Loucy (cell line): ENCODE data around the gene TSPO2.

ENCODE experiments used
- H2AFZ ChIP-seq: fragments of 200-600 bp; sonication (generic); 2 replicates; pipeline ENCODE4 v1.6.0; 2016; ENCODE audit warnings: antibody characterized with exemption, mild to moderate bottlenecking, low read length, moderate library complexity
- H3F3A ChIP-seq: fragments of 200-600 bp; 2 replicates; pipeline ENCODE4 v1.6.0; 2016; ENCODE audit warnings: antibody characterized with exemption, low read depth, mild to moderate bottlenecking
- H3K27me3 ChIP-seq: fragments of 200-600 bp; sonication (generic); 2 replicates; pipeline ENCODE4 v1.6.1; 2014; ENCODE audit warnings: low read length, mild to moderate bottlenecking; ENCODE audit not compliant: insufficient read depth, poor library complexity, severe bottlenecking
- H3K36me3 ChIP-seq: fragments of 200-600 bp; sonication (generic); 2 replicates; pipeline ENCODE4 v1.6.1; 2016; ENCODE audit warnings: low read length; ENCODE audit not compliant: insufficient read depth
- H3K4me1 ChIP-seq: fragments of 200-600 bp; sonication (generic); 2 replicates; pipeline ENCODE4 v1.5.1; 2014; ENCODE audit warnings: low read length, mild to moderate bottlenecking; ENCODE audit not compliant: insufficient read depth, poor library complexity, severe bottlenecking
- H3K4me2 ChIP-seq: fragments of 200-600 bp; sonication (generic); 2 replicates; pipeline ENCODE4 v1.6.0; 2014; ENCODE audit warnings: antibody characterized with exemption, low read length, low read depth, mild to moderate bottlenecking; ENCODE audit not compliant: poor library complexity, severe bottlenecking
- H3K4me3 ChIP-seq: fragments of 200-600 bp; sonication (generic); 2 replicates; pipeline ENCODE4 v1.5.1; 2014; ENCODE audit warnings: low read length, mild to moderate bottlenecking, mixed read lengths; ENCODE audit not compliant: poor library complexity, severe bottlenecking
- H3K79me2 ChIP-seq: fragments of 200-600 bp; sonication (generic); 2 replicates; pipeline ENCODE4 v1.6.1; 2014; ENCODE audit warnings: low read length; ENCODE audit not compliant: insufficient read depth
- H3K9ac ChIP-seq: fragments of 200-600 bp; sonication (generic); 2 replicates; pipeline ENCODE4 v1.6.0; 2014; ENCODE audit warnings: mild to moderate bottlenecking, low read depth, low read length, moderate library complexity; ENCODE audit not compliant: poor library complexity, severe bottlenecking
- H3K9me2 ChIP-seq: fragments of 200-600 bp; sonication (generic); replicated peaks from 2 replicates; pipeline ENCODE4 v1.6.1; 2016; ENCODE audit warnings: low read depth, low read length, mixed read lengths
- H3K9me3 ChIP-seq: fragments of 200-600 bp; sonication (generic); 2 replicates; pipeline ENCODE4 v1.6.1; 2014; ENCODE audit warnings: mild to moderate bottlenecking, antibody characterized with exemption, low read length, low read depth; ENCODE audit not compliant: insufficient read depth
- H4K20me1 ChIP-seq: fragments of 200-600 bp; sonication (generic); 2 replicates; pipeline ENCODE4 v1.6.0; 2014; ENCODE audit warnings: antibody characterized with exemption, low read length, mild to moderate bottlenecking; ENCODE audit not compliant: insufficient read depth, poor library complexity, severe bottlenecking
- EZH2phosphoT487 ChIP-seq: fragments of 200-600 bp; IDR thresholded peaks from 2 replicates; pipeline ENCODE4 v1.6.1; 2018; ENCODE audit warnings: antibody characterized with exemption, mild to moderate bottlenecking, moderate library complexity, borderline replicate concordance
- TF ChIP-seq, protein P1 (sequence below): fragments of 200-600 bp; sonication (generic); conservative IDR thresholded peaks from 2 replicates; pipeline ENCODE4 v1.5.1; 2014; ENCODE audit warnings: mild to moderate bottlenecking, antibody characterized with exemption, low read length

Gene TSPO2

DNA sequence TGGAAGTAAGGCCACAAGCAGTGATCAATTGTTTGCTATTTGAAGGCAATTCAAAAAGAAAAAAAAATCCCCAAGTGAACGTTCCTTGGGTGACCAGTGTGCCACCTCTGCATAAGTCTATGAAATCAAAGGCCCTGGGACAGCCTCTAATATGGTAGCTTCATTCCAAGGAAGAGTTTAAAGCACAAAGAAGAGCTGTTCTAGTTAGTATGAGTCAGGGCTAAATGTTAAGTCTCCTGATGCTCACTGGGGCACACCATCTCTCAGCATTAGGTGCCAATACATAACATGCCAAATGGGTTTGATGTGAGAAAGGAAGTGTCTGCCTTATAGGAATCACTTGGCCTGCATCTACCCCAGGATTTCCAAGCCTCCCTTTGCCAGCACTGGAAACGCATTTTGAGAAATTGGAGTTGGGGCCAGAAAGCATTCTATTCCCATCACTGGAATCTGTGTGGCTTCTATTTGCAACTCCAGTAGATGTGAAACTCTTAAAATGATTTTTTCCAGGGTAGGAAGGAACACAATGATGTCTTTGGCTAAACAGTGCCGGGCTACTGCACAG, 16.2 kb upstream of the TSPO2 start:
- Histone ChIP-seq H2AFZ (no peak overlapping the region), H3K9me3 (no peaks in the 10 kb centered on the region), H3K4me1 (peaks cover 41% of the 10 kb centered on the region), H3K4me2 (peak overlapping the region; percentile 80), H3K27me3 (no peaks in the 10 kb centered on the region), H4K20me1 (no peaks in the 10 kb centered on the region), H3K79me2 (peaks cover 25% of the 10 kb centered on the region), H3K36me3 (no peaks in the 10 kb centered on the region), H3F3A (no peaks in the 10 kb centered on the region), H3K9ac (peak overlapping the region; percentile 99), H3K4me3 (peak overlapping the region; percentile 86), H3K9me2 (no peaks in the 10 kb centered on the region)
- TF ChIP-seq, protein P1, sequence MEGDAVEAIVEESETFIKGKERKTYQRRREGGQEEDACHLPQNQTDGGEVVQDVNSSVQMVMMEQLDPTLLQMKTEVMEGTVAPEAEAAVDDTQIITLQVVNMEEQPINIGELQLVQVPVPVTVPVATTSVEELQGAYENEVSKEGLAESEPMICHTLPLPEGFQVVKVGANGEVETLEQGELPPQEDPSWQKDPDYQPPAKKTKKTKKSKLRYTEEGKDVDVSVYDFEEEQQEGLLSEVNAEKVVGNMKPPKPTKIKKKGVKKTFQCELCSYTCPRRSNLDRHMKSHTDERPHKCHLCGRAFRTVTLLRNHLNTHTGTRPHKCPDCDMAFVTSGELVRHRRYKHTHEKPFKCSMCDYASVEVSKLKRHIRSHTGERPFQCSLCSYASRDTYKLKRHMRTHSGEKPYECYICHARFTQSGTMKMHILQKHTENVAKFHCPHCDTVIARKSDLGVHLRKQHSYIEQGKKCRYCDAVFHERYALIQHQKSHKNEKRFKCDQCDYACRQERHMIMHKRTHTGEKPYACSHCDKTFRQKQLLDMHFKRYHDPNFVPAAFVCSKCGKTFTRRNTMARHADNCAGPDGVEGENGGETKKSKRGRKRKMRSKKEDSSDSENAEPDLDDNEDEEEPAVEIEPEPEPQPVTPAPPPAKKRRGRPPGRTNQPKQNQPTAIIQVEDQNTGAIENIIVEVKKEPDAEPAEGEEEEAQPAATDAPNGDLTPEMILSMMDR: no peak
- no peak for TF ChIP-seq EZH2phosphoT487

DNA sequence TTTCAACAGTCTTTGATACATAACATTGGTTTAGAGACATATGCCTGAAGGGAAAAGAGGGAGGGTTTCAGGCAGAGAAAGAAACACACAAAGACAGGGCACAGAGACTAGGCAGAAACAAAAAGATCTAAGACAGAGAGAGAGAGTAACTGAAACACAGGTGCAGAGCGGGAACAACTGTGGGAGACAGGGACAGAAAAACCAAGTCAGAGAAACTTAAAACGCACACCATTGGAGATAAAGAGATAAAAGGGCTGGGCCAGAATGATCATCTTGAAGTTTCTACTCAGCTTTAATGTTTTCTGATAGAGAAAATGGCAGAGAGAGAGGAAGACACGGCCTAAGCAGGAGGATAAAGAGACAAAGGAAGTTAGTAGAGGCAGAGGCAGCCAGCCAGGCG, 15.0 kb upstream of the TSPO2 start:
- peak overlapping the region; percentile 86 for H3K4me3 ChIP-seq
- H3K79me2 ChIP-seq: peaks cover 25% of the 10 kb centered on the region
- peak overlapping the region; percentile 64; the same call in 1 of the 2 replicates for H2AFZ ChIP-seq
- H3K36me3 ChIP-seq: no peaks in the 10 kb centered on the region
- peak overlapping the region; percentile 99 for H3K9ac ChIP-seq
- H4K20me1 ChIP-seq: no peaks in the 10 kb centered on the region
- TF ChIP-seq, protein P1: no peak
- TF ChIP-seq EZH2phosphoT487: no peak
- H3F3A ChIP-seq: no peaks in the 10 kb centered on the region
- peak overlapping the region; percentile 80 for H3K4me2 ChIP-seq
- no peaks in the 10 kb centered on the region for H3K9me2 ChIP-seq
- H3K27me3 ChIP-seq: no peaks in the 10 kb centered on the region
- peaks cover 41% of the 10 kb centered on the region for H3K4me1 ChIP-seq
- H3K9me3 ChIP-seq: no peaks in the 10 kb centered on the region

DNA sequence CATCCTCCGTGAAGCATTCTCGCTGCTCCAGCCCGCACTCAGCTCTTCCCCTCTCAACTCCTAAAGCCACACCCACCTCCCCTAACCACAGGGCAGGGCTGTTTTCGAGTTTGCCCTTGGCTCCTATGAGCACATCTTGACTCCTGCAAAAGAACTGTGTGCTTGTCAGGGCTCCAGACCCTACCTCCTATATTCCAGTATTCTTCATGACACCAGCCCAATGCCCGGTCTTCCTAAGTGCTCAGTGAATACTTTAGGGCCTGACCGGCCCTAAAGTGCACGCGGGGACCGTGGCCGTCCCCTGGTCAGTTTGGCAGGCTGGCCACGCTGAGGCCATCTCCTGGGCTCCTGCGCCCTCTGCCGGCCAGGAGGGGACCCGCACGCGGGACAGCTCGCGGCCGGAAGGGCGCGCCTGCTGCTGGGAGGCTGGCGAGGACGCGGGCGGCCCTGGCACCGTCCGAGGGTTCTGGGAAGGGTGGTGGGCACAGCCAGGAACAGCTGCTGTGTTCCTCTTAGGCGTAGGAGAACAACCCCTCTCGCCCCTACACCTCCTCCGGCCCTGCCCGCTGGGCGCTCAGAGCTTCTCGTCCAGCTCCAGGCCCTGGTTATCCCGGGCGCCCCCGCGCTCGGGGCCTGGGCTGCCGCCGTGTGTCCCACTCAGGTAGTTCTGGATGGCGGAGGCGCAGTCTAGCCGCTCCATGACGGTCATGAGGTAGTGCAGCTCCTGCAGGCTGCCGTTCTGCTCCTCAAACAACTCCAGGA, 14.3 kb upstream of the TSPO2 start:
- no peaks in the 10 kb centered on the region for H3K36me3 ChIP-seq

More for the DNA sequence above, 14.3 kb upstream of the TSPO2 start:
- no peaks in the 10 kb centered on the region for H3K9me2 ChIP-seq
- TF ChIP-seq, protein P1: peak; percentile 98
- no peak for TF ChIP-seq EZH2phosphoT487
- no peaks in the 10 kb centered on the region for H4K20me1 ChIP-seq
- peaks cover 41% of the 10 kb centered on the region for H3K4me1 ChIP-seq
- peak overlapping the region; percentile 86 for H3K4me3 ChIP-seq
- peak overlapping the region; percentile 64 for H2AFZ ChIP-seq
- H3K4me2 ChIP-seq: peak overlapping the region; percentile 80
- H3K27me3 ChIP-seq: no peaks in the 10 kb centered on the region
- H3K79me2 ChIP-seq: peaks cover 25% of the 10 kb centered on the region
- H3K9me3 ChIP-seq: no peaks in the 10 kb centered on the region
- H3F3A ChIP-seq: no peaks in the 10 kb centered on the region
- H3K9ac ChIP-seq: peak overlapping the region; percentile 99
